A549 (cell line): Measurements from ENCODE around the gene SLC16A14.

Experiments
- CHD2 ChIP-seq: fragments of 150-350 bp; IDR thresholded peaks from 2 replicates; pipeline ENCODE4 v1.6.1; 2014; ENCODE audit warnings: low read length; ENCODE audit not compliant: partially characterized antibody
- CTCF ChIP-seq: fragments of >200 bp; sonication (Bioruptor Twin); formaldehyde crosslinking; IDR thresholded peaks from 3 replicates; pipeline ENCODE4 v1.5.1; 2016
- EP300 ChIP-seq, 2 experiments: fragments of >200 bp; sonication (Bioruptor Twin); formaldehyde crosslinking; IDR thresholded peaks; 2 replicates in 1 of 2; 3 replicates in 1 of 2; pipeline ENCODE4 v1.6.1; 2016 to 2017
- ESRRA ChIP-seq: fragments of 150-350 bp; IDR thresholded peaks from 2 replicates; pipeline ENCODE4 v1.6.1; 2014; ENCODE audit warnings: mild to moderate bottlenecking, low read length, borderline replicate concordance
- MYC ChIP-seq: IDR thresholded peaks from 2 replicates; pipeline ENCODE4 v1.6.1; 2012; ENCODE audit warnings: mild to moderate bottlenecking, inconsistent platforms, low read length, improper control_type of control experiment, borderline replicate concordance
- NPAS2 ChIP-seq: fragments of 250-450 bp; sonication (Bioruptor Pico); IDR thresholded peaks from 2 replicates; pipeline ENCODE4 v1.8.0; 2022; ENCODE audit warnings: mild to moderate bottlenecking, moderate library complexity, borderline replicate concordance
- PBX3 ChIP-seq: IDR thresholded peaks from 2 replicates; pipeline ENCODE4 v1.6.1; 2012
- POLR2A ChIP-seq: IDR thresholded peaks from 2 replicates; pipeline ENCODE4 v1.6.1; 2012; ENCODE audit warnings: mild to moderate bottlenecking, low read length
- TF ChIP-seq, protein P1 (sequence below): fragments of 250-450 bp; sonication (Bioruptor Pico); IDR thresholded peaks from 2 replicates; pipeline ENCODE4 v1.5.0; 2020; ENCODE audit warnings: low read depth, mild to moderate bottlenecking, moderate library complexity

DNA sequence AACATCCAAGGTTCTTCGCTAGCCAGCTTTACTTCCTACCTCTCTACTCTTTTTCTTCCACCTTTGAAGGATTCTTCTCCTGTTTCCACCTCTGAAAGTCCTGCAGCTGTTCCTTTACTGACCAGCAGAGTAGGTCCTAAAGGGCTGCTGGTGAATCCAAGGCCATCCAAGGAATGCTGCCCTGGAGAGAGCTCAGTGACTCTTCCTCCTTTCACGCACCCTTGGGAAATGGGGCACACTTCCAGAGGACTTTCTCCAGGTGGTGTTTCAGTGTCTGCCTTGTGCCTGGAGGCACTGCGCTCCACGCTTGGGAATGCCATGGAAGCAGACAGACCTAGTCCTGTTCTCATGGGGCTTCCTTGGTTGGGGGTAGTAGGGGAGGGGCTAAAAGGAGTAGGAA lies 45.4 kb downstream of the SLC16A14 start:
- TF ChIP-seq CHD2 (no peak), MYC (no peak), CTCF (no peak), ESRRA (no peak), POLR2A (no peak), NPAS2 (CRISPR knock-in tag) (no peak), PBX3 (no peak), EP300 (IDR thresholded peaks at IDR 0.05) (no peak)
- TF ChIP-seq, protein P1, sequence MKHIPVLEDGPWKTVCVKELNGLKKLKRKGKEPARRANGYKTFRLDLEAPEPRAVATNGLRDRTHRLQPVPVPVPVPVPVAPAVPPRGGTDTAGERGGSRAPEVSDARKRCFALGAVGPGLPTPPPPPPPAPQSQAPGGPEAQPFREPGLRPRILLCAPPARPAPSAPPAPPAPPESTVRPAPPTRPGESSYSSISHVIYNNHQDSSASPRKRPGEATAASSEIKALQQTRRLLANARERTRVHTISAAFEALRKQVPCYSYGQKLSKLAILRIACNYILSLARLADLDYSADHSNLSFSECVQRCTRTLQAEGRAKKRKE (CRISPR knock-in tag): no peak
